Measurements from ENCODE around the gene LENG1. TPM values are rescaled to one million over a fixed set of nuclear protein-coding genes. Genes with fewer than 3 reads are reported as not detected.

LENG1 gene
- total and polyA plus RNA-seq, 9 of the 15 experiments (the other 6 are each of a cell fraction or from before 2014, with no cell fraction given) = 0.30 to 10.5 (median 4.7) TPM

DNA sequence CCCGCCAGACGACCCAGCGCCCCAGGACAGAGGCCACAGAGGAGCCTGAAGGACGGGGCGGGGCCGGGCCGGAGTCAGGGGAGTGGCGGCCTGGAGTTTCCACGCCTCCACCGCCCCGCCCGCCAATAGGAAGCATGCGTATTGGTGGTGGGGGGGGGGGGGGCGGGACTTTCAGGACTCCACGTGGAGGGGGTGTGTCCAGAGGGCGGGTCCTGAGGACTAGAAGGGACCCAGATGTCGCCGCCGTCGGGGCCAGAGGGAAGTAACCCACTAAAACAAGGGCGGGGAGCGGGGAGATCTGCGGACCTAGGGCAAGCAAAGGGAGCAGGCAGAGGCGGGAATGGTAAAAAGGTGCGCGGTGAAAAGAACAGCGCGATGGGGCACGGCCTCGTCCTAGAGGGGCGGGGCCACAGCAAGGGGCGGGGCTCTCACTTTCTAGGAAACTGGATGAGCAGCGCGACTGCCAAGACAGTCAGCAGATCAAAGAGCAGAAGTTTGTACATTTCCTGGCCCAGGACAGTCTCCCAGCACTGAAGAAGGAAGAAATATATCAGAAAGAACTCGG, 2.8 kb upstream of the LENG1 start (continued):
- peak; percentile 86 to 91; a peak in 3 of 4 replicates for TF ChIP-seq SIN3A (IDR thresholded peaks at IDR 0.05; ENCODE audit: borderline replicate concordance in 2 of 2, control insufficient read depth in 1 of 2, low read depth in 2 of 2, low read length in 2 of 2)
- 0 out of 4 replicates have a peak, but pooled peaks of 1 of the 2 experiments have one; percentile 37 for TF ChIP-seq MAZ (CRISPR knock-in tag; conservative IDR thresholded peaks at IDR 0.05 in 1 of 2, IDR thresholded peaks at IDR 0.05 in 1 of 2)
- TF ChIP-seq FOXK2 (conservative IDR thresholded peaks at IDR 0.05 in 1 of 2, IDR thresholded peaks at IDR 0.05 in 1 of 2; ENCODE audit: low read depth in 2 of 2) = peak; percentile 52 to 66; a peak in 1 of 4 replicates
- TF ChIP-seq, protein P1, sequence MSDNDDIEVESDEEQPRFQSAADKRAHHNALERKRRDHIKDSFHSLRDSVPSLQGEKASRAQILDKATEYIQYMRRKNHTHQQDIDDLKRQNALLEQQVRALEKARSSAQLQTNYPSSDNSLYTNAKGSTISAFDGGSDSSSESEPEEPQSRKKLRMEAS (CRISPR knock-in tag; IDR thresholded peaks at IDR 0.05) = peak; percentile 38; the same call in 1 of the 2 replicates
- TF ChIP-seq SAP30 (IDR thresholded peaks at IDR 0.05; ENCODE audit: borderline replicate concordance, insufficient read depth, low read depth, low read length, poor library complexity, severe bottlenecking) = peak; percentile 77
- no peak for TF ChIP-seq TOE1 (IDR thresholded peaks at IDR 0.05; ENCODE audit: borderline replicate concordance)
- no peak for TF ChIP-seq TOE1 (CRISPR knock-in tag; IDR thresholded peaks at IDR 0.05; ENCODE audit: borderline replicate concordance, low read depth)
- TF ChIP-seq PHF8 (IDR thresholded peaks at IDR 0.05; ENCODE audit: borderline replicate concordance, low read length) = peak; percentile 26; the same call in 1 of the 2 replicates
- TF ChIP-seq, protein P2, sequence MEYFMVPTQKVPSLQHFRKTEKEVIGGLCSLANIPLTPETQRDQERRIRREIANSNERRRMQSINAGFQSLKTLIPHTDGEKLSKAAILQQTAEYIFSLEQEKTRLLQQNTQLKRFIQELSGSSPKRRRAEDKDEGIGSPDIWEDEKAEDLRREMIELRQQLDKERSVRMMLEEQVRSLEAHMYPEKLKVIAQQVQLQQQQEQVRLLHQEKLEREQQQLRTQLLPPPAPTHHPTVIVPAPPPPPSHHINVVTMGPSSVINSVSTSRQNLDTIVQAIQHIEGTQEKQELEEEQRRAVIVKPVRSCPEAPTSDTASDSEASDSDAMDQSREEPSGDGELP (CRISPR knock-in tag; IDR thresholded peaks at IDR 0.05; ENCODE audit: borderline replicate concordance) = peak; percentile 57; the same call in 1 of the 2 replicates
- no peak for TF ChIP-seq ZNF76 (CRISPR knock-in tag; IDR thresholded peaks at IDR 0.05; ENCODE audit: borderline replicate concordance)
- 0 out of 2 replicates have a peak, but pooled peaks have one; percentile 12 for TF ChIP-seq KLF13 (tag; IDR thresholded peaks at IDR 0.05; ENCODE audit: borderline replicate concordance, low read depth)
- TF ChIP-seq KDM1A (IDR thresholded peaks at IDR 0.05) = no peak
- TF ChIP-seq NR4A1 (CRISPR knock-in tag; IDR thresholded peaks at IDR 0.05) = no peak
- no peak for TF ChIP-seq NR4A1 (tag; IDR thresholded peaks at IDR 0.05)
- TF ChIP-seq ZNF584 (CRISPR knock-in tag; IDR thresholded peaks at IDR 0.05; ENCODE audit: low read depth) = no peak
- peak; percentile 34; the same call in 1 of the 2 replicates for TF ChIP-seq STAT5A (IDR thresholded peaks at IDR 0.05; ENCODE audit: borderline replicate concordance, low read length)
- TF ChIP-seq FOSL1 (tag; conservative IDR thresholded peaks at IDR 0.05) = no peak
- TF ChIP-seq HNRNPLL (IDR thresholded peaks at IDR 0.05; ENCODE audit: low read depth, low read length, poor library complexity, severe bottlenecking) = peak; percentile 47
- TF ChIP-seq MXI1 (IDR thresholded peaks at IDR 0.05; ENCODE audit: low read depth, low read length) = peak; percentile 71; the same call in 1 of the 2 replicates
- TF ChIP-seq ATF1 (CRISPR knock-in tag; IDR thresholded peaks at IDR 0.05) = no peak
- peak; percentile 24; the same call in 1 of the 2 replicates for TF ChIP-seq ATF1 (tag; IDR thresholded peaks at IDR 0.05)
- no peak for TF ChIP-seq PCBP1 (IDR thresholded peaks at IDR 0.05; ENCODE audit: low read depth, low read length, poor library complexity, severe bottlenecking)
- TF ChIP-seq ZBTB7A (IDR thresholded peaks at IDR 0.05; ENCODE audit: borderline replicate concordance, control insufficient read depth, low read depth, low read length) = 0 out of 2 replicates have a peak, but pooled peaks have one; percentile 9
- TF ChIP-seq HMG20A (CRISPR knock-in tag; conservative IDR thresholded peaks at IDR 0.05) = no peak

Measured in K562 (cell line).